GM18909 (cell line): ENCODE data around the gene TNS3.

Experiments
- ATAC-seq: cut with Tn5 transposase; IDR thresholded peaks from one replicate; pipeline ENCODE4 v1.9.1; 2021; ENCODE audit warnings: mild to moderate bottlenecking; ENCODE audit not compliant: unreplicated experiment, poor library complexity

Gene TNS3

DNA sequence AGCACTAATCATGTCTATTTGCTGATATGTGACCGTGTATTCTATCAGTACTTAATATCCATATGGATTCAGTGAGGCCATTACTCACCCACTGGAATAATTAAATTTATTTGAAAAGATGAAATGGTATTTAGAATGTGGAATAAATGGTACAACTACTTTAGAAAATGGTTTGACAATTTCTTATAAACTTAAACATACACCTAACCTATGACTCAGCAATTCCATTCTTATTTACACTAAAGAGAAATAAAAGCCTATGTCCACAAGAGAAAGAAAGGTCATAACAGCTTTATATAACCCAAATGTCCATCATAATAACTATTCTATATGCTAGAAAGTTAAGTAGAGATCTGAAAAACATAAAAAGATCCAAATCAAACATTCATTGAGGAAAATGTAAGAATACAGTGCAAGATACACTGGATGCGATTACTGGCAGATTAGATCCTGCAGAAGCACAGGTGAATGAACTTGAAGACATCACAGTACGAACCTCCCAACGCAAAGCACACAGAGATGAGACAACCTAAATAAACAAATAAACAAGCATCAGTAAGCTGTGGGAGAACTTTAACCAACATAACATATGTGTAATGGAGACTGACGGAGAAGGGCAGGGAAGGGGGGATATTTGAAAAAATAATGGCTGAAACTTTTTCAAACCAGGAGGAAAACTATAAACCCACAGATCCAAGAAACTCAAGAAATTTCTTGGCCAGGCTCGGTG lies 51.9 kb downstream of the TNS3 start:
- ATAC-seq: no peak

DNA sequence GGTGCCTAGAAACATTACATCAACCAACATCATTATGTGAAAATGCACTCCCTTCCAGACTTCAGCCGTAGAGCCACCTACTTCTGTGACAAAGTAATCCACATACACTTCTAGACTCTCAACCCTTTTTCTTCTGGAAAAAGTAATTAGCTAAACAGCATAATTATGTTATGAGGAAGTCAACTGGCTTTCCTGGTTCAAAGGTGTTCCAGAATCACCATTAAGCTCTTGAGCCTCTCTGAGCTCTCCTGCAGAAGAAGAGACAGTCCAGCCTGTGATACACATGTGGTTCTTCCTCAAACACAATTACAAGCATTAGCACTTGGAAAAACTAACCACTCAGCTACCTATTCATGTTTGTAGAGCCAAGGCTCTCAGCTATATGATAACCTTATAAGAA lies 52.5 kb downstream of the TNS3 start:
- ATAC-seq: no peak

DNA sequence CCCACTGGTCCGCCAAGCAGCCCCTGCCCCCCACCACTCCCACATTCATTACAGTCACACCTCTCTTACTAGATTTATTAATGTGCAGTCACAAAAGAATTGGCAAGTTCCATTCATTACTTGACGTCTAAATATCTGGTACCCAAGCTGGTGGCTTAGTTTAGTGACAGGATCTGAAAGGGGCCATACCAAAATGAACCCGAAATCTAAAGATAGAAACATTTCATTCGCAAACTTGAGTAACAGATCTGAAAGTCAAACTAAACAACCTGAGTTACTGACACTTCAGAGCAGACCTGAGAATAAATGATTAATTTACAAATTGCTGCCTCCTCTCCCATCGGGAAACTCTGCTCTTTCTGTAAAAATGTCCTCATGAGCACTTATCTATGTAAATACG lies 53.4 kb downstream of the TNS3 start:
- no peak for ATAC-seq

DNA sequence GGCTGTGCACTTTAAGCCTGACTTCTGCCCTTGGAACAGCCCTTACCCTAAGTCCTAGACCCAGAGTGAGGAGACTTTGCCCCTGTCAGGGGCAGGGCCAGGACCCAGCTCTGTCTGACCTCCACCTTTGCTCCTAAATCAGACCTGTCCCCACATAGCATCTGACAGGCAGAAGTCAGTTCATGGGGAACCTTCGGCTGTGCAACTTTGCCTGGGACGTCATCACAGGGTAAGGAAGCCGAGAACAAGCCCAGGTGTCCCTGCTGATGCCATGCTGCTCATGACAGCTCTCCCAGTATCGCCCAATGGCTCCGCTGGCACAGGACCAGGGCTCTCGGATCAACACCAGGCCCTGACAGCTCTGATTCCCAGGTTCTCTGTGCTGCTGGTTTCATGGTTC lies 55.4 kb downstream of the TNS3 start:
- no peak for ATAC-seq

DNA sequence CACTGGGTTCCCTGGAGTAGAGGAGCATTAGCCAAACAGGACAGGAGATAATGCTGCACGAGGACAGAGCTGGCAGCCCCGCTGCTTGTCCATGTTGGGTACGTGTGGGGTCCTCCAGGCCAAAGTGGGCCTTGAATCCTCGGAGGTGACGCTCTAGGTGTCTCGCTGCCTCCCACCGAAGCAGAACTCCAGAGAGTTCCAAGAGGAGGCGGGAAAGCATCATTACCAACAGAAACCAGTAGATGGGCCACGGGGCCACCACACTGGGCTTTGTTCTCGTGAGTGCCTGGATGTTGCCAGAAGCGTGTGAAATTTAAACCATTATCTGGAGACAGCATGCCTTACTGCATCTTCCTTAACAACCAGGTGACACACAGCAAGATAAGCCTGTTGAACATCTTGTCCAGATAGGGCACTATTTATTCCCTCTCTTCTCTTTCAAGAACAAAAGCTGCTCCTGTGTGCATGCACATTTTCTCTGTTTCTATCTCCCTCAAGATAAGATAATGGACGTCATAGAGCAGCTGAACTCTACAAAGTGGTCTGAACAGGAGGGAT lies 56.8 kb downstream of the TNS3 start:
- ATAC-seq: no peak

DNA sequence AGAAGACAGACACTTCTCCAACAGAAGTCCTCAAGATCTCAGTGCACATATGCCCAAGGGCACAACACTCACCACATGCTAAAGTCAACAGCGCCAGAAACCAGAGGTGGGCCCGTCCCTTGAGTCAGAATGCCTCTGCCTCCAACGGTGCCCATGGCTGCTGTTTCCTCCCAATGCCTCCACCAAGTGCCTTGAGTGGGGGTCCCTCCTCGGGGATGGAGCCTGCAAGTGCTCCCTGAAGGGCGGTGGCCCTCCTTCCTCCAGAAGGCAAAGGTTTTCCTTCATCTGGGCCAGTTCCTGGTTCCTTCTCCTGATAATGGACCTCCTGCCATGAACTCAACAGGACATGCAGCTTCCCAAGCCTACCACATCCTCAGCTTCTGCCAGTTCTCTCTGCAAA lies 58.5 kb downstream of the TNS3 start:
- no peak for ATAC-seq

DNA sequence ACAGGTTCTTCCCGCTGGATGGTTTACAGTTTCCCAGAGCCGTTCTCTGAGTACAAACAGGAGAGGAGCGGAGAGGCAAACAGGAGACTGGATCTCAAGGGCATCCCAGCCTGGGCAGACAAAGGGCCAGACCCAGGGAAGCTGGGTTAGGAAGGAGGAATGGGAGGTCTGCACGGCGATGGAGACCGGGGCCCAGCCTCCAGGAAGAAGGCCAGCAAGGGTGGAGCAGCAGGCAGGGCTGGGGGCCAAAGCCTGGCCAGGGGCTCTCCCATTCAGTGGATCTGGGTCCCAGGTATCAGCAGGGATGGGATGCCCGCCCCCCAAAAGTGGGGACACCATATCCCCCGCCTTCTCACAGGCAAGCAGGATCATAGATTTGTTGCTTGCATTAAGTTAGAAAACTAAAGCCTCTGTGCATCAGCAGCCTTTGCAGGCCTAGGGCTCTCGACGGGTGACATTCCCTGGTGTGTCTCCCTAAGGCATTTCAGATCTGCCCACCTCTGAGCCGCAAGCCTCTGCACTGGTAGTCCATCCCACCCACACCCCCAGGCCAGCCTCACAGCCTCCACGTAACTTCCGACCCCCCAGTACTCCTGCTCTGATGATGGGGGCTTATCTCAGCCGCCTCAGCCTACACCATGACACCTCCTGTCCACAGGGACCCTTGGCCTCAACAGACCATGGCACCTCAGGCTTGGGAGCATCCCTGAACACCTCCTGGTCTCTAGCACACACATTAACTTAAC lies 59.9 kb downstream of the TNS3 start:
- no peak for ATAC-seq

DNA sequence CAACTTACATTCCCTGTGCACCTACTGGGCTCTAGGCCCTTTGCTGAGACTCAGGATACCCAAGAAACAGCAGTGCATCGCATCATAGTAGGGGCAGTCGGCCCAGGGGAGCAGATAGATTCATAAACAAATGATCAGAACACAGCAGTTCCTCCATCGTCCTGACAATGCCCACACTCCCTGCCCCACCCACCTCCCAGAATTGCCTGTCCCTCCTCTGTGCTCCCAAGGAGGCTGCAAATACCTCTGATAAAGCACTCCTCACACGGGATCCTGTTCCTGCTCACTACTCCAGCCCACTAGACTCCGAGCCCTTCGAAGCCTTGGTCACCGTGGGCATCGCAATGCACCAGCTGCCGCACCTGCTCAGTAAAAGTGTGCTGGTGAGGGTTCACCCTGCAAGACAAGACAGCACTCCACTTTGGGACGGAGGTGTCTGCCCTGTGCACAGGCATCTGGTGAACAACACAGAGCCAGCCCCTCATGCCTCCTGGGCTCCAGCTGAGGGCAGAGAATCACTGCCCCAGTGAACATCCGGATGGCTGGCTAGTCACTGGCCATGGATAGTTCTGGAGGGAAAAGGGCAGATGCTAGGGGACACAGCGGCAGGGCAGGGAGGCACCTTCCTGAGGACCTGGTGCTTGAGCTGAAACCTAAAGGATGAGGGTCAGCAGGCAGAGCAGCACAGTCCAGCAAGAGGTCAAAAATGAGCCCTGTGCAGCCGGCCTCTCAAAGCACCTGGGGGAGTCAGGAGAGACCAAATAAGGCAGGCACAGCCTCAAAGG lies 60.7 kb downstream of the TNS3 start:
- ATAC-seq: no peak

DNA sequence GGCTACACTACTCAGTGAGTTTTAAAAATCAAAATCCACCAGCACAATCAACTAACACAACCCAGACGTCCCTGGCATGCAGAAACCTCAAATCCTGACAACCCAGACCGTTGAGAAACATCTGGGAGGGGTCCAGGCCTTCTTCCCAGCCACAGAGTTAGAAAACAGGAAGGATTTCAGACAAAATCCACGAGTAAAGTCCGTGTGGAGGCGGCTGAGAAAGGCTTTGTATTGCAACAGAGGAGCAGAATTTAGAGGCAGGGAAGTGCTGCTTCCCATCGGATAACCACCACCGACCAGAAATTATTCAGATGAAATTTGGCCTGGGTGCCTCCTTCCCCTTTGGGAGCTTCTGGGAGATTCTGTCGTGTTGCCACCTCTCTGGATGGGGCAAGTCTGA lies 61.5 kb downstream of the TNS3 start:
- ATAC-seq: no peak

DNA sequence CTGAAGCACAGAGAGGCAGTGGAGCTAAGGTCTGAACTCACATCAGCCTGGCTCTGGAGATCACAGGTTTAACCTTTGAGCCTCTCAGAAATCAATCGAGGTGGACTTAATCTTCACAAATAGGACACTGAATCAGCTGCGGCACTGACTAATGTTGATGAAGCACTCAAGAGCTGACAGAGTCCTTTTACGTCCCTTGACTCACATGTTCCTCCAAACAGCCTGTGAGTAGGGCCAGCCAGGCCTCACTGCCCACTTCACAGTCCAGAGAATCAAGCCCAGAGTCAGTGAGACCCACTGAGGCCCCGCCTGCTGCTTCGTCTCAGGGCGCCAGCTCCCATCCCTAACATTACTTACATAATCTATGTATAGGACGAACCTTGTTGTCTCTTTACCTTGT lies 63.1 kb downstream of the TNS3 start:
- ATAC-seq: no peak

DNA sequence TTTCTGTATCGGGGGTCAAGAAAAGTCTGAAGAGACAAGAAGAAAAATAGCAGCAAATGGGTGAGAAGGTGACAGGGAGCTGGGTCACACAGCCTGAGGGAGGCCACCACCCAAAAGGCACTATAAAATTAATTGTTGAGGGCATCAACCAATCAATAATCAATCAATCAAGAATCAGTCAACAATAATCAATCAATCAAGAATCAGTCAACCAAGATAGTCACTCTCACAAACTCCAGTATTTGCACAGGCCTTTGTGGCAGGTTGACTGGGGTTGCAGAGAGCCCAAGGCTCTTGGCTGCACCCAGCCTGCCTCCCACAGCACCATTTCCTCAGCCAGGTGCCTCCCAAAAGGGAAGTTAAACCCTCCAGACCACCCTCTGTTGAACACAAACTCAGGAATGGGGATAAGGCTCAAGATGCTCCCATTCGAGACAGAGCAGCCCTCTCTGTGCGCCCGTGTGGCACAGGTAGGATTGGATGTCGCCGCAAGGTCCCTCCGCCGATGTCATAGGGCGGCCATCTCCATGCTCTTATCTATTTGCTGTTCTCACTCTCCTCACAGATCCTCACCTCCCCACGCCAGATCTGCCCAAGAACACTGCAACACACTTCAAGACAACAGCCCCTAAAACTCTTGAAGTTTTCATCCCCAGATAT lies 64.0 kb downstream of the TNS3 start:
- no peak for ATAC-seq

DNA sequence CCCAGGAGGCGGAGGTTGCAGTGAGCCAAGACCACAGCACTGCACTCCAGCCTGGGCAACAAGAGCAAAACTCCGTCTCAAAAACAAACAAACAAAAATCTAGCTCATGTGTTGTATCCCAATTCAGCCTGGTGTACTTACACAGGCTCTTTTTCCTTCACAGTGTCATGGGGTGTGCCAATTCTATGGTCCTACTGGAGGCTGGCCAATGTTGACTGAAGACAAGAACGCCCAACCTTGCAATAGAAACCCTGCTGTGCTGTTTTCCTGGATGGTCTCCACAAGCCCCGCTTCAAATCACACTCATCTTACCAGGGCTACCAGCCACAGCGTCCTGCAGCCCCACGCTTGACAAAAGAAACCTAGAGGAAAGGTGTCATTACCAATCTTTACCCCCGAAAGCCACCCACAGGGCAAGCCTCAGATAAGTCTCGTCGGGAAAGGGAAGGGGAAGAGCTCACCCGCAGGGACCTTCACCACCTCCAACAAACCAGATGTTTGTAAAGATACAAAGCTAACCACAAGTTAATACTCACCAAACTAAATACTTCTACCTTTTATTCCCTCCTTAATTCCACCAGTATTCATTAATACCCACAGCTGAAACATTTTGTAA lies 64.8 kb downstream of the TNS3 start:
- no peak for ATAC-seq

DNA sequence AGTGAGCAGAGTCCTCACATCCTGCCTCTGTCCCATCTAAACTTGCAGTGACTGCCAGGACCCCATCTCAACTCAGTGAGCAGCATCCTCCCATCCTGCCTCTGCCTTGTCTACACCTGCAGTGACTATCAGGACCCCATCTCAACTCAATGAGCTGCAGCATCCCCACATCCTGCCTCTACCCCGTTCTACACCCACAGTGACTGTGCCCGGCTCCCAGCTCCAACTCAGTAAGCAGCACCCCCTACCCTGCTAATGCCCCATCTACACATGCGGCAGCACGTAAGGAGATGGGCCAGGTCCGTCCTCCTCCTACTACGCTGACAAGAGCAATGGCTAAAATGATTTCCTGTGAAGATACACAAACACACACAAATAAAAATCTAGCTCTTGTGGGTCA lies 65.5 kb downstream of the TNS3 start:
- ATAC-seq: no peak

DNA sequence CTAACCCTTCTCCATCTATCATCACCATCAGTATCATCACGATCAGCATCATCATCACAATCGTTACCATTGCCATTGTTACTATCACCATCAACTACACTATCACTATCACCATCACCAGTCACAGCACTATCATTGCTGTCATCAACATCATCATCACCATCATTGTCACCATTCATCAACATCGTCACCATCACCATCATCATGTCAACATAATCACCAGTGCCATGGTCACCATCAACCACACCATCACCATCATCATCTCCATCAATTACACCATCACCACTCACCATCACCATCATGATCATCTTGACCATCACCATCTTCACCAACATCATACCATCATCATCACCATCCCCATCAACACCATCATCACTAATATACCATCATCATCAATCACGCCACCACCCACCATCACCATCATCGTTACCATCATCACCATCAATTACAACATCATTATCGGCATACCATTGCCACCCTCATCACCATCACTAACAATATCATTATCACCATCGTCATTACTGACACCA lies 66.5 kb downstream of the TNS3 start:
- no peak for ATAC-seq

DNA sequence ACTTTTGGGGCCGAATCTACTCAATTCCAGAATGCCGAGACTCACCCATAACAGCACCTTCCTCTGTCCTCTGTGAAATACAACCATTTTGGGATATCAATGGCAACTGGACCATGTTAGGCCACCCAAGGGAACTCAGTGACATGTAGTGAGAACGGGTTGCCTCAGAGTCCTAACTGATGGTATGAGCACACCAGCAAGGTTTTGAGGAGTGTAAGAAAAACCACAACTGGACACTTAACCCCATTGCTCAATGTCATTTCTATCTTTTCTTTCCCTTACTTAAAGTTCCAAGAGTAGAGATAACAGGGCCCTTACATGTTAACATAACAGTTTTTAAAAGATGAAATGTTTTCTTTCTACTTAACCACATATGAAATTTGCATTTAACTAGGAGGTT lies 67.1 kb downstream of the TNS3 start:
- ATAC-seq: no peak

DNA sequence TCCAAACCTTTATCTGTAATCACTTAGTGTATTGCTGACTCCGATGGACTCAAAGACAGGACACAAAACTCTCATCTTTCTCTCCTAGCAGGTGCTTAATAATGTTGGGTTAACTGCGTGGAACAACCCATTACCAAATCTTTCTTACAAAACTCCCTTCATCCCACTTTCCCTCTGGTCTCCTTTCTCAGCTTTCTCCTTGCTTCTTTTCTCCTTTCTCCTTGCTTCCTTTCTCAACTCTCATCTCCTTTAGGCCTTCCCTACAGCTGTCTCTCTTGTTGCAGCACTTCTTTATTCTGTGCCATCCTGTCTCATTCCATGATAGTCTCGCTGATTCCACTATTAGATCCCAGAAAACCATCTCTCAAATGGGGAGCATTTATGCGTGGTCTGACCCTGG lies 67.5 kb downstream of the TNS3 start:
- no peak for ATAC-seq

DNA sequence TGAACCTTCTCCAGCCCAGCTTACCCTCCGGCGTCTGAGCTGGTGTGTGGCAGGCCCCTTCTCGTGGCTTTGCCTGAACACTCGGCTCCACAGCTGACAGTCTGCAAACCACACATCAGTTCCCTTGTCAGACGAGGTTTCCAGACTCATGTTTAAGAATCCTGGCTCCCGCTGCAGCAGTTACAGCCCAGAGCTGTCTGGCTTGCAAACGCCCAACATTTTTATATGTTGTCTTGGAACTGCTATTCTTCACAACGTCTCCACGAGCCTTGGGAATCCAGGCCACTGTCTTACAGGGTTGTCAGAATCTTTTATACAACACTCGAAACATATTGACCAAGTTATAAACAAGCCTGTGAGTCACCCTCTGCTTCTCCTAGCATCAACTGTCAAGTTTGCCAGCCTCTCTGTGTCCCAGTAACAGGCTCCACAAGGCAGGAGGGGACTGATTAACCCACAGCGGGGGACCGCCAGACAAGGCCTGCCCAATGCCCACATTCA lies 68.1 kb downstream of the TNS3 start:
- ATAC-seq: no peak

DNA sequence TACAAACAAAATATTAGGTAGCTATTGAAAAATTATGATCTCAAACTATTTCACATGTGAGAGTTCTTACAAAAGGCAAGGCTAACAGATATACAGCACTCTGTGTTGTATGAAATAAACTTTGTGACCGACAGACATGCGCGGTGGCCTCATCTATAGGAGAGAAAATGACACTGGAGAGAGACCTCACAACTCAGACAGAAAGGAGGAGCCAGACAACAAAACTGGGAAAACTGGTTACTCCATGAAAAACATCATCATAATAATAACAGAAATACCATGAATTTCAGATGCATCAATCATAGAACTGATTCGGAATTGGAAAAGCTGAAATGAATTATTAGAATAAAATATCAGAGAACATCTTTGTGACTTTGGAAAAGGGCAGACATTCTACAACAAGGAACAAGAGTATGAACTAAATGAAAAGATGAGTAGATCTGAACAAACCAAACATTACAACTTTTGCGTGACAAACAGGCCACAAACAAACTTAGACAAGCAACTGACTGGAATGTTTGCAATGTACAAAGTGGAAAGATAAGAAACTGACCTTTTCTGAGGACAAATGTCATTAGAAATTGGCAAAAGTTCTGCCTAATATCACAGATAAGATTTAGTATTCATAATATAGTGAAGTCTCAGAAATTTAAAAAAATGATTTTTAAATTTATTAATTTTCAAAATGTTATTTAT lies 69.3 kb downstream of the TNS3 start:
- no peak for ATAC-seq
